Right atrium auricular region (tissue), 2 donors: ENCODE measurements around the gene IRF3. TPM values are rescaled to one million over a fixed set of nuclear protein-coding genes. Genes with fewer than 3 reads are reported as not detected.
"Not testable (repeated sequence)": the region's sequence is repeated elsewhere in the genome, so short reads cannot be mapped to it uniquely, and the experiment has no call there.

Experiments
- DNase-seq: peaks from one replicate; pipeline ENCODE4 v3.0.0-alpha.2; 2019; ENCODE audit warnings: low spot score
- H3K27ac ChIP-seq, 2 donors: fragments of 200-600 bp; sonication (generic); 1 replicate in 1 of 2; 2 replicates in 1 of 2; pipeline ENCODE4 v1.5.1; 2016 to 2019
- H3K27me3 ChIP-seq, 2 donors: fragments of 200-600 bp; sonication (generic); one replicate each; pipeline versions ENCODE4 v1.5.1 to v1.6.0; 2017 to 2019
- H3K36me3 ChIP-seq: fragments of 200-600 bp; sonication (generic); one replicate; pipeline ENCODE4 v1.5.1; 2016
- H3K4me1 ChIP-seq, 2 donors: fragments of 200-600 bp; sonication (generic); one replicate each; pipeline versions ENCODE4 v1.5.1 to v1.6.0; 2017 to 2019
- H3K4me3 ChIP-seq, 2 donors: fragments of 200-600 bp; sonication (generic); 1 replicate in 1 of 2; 2 replicates in 1 of 2; pipeline ENCODE4 v1.5.1; 2017 to 2019; ENCODE audit warnings: mild to moderate bottlenecking in 1 of 2, moderate library complexity in 1 of 2
- H3K9me3 ChIP-seq, 2 donors: fragments of 200-600 bp; sonication (generic); one replicate each; pipeline ENCODE4 v1.5.1; 2019
- CTCF ChIP-seq, 2 donors: fragments of 200-600 bp; sonication (generic); IDR thresholded peaks; one replicate each; pipeline ENCODE4 v1.5.1; 2019; ENCODE audit warnings: antibody characterized with exemption in 2 of 2
- total RNA-seq, 2 donors: library from RNA; depleted of rRNA; stranded (reverse); fragments of >200 nt; gene quantifications; one replicate each; pipeline ENCODE4 v1.1.0, GENCODE V29; 2016

IRF3 gene
- total RNA-seq, 2 donors from 2014 or later = 33.2 to 34.0 TPM

- no peak overlapping the region for H3K27ac ChIP-seq
- no peak for DNase-seq
Measured at GRCh38 chr19:49631610-49632192, 34.0 kb downstream of the IRF3 start.

GRCh38 chr19:49631014-49631588, 34.6 kb downstream of the IRF3 start:
- no peaks in the 10 kb centered on the region for H3K27me3 ChIP-seq
- DNase-seq = no peak
- peaks cover 4% of the 10 kb centered on the region for H3K36me3 ChIP-seq
- no peaks in the 10 kb centered on the region for H3K9me3 ChIP-seq
- no peak overlapping the region for H3K27ac ChIP-seq
- peaks cover 0 to 34% of the 10 kb centered on the region in 2 donors for H3K4me1 ChIP-seq
- TF ChIP-seq CTCF (IDR thresholded peaks at IDR 0.05) = no peak
- H3K4me3 ChIP-seq = no peak overlapping the region

More at GRCh38 chr19:49631610-49632192, 34.0 kb downstream of the IRF3 start:
- Histone ChIP-seq H3K4me3 (no peak overlapping the region), H3K9me3 (no peaks in the 10 kb centered on the region), H3K4me1 (peaks cover 0 to 39% of the 10 kb centered on the region in 2 donors), H3K36me3 (peaks cover 10% of the 10 kb centered on the region), H3K27me3 (no peaks in the 10 kb centered on the region)
- TF ChIP-seq CTCF (IDR thresholded peaks at IDR 0.05) = no peak

GRCh38 chr19:49629659-49630058, 36.0 kb downstream of the IRF3 start:
- DNase-seq = no peak
- Histone ChIP-seq H3K27ac (no peak overlapping the region), H3K4me3 (no peak overlapping the region)

GRCh38 chr19:49626226-49626625, 39.4 kb downstream of the IRF3 start:
- Histone ChIP-seq H3K4me1 (peaks cover 0 to 15% of the 10 kb centered on the region in 2 donors), H3K27me3 (no peaks in the 10 kb centered on the region), H3K36me3 (peaks cover 16% of the 10 kb centered on the region), H3K4me3 (no peak overlapping the region), H3K27ac (no peak overlapping the region), H3K9me3 (no peaks in the 10 kb centered on the region)
- no peak for DNase-seq
- no peak for TF ChIP-seq CTCF (IDR thresholded peaks at IDR 0.05)

More at GRCh38 chr19:49629659-49630058, 36.0 kb downstream of the IRF3 start:
- Histone ChIP-seq H3K9me3 (no peaks in the 10 kb centered on the region), H3K4me1 (peaks cover 0 to 22% of the 10 kb centered on the region in 2 donors), H3K27me3 (no peaks in the 10 kb centered on the region), H3K36me3 (peaks cover 8% of the 10 kb centered on the region)
- no peak for TF ChIP-seq CTCF (IDR thresholded peaks at IDR 0.05)

- no peak for TF ChIP-seq CTCF (IDR thresholded peaks at IDR 0.05)
- Histone ChIP-seq H3K9me3 (no peaks in the 10 kb centered on the region), H3K36me3 (peaks cover 21% of the 10 kb centered on the region), H3K27me3 (no peaks in the 10 kb centered on the region), H3K27ac (no peak overlapping the region), H3K4me3 (no peak overlapping the region), H3K4me1 (peaks cover 0 to 6% of the 10 kb centered on the region in 2 donors)
- DNase-seq = no peak
Measured at GRCh38 chr19:49624967-49625910, 40.4 kb downstream of the IRF3 start.

GRCh38 chr19:49617860-49618259, 47.8 kb downstream of the IRF3 start:
- not testable (repeated sequence) for H3K4me1 ChIP-seq, H3K27me3 ChIP-seq, H3K27ac ChIP-seq, H3K9me3 ChIP-seq, H3K4me3 ChIP-seq, DNase-seq
- peaks cover 53% of the 10 kb centered on the region for H3K36me3 ChIP-seq
